ENCODE data around the gene NTNG1.

Gene NTNG1

GRCh38 chr1:107251839-107252238 is 111.0 kb downstream of the NTNG1 start:
- TF ChIP-seq REST (IDR thresholded peaks at IDR 0.05; ENCODE audit: insufficient replicate concordance, low read depth) (no peak), CTCF (IDR thresholded peaks at IDR 0.05; ENCODE audit: insufficient read depth, low read length) (no peak), GABPA (IDR thresholded peaks at IDR 0.05; ENCODE audit: low read depth) (no peak), POLR2AphosphoS5 (IDR thresholded peaks at IDR 0.05; ENCODE audit: low read depth) (no peak), SPI1 (IDR thresholded peaks at IDR 0.05; ENCODE audit: borderline replicate concordance, low read depth) (no peak)
- no peak overlapping the region for H3K4me3 ChIP-seq (replicated peaks; ENCODE audit: insufficient read depth, low read length)
- no peaks in the 10 kb centered on the region for H3K27me3 ChIP-seq (ENCODE audit: insufficient read depth, poor library complexity, severe bottlenecking)
- no peak overlapping the region for H3K27ac ChIP-seq (replicated peaks)
- no peak for DNase-seq (ENCODE audit: low read depth in 1 of 2, low spot score in 1 of 2)

- DNase-seq (ENCODE audit: low read depth in 1 of 2, low spot score in 1 of 2): no peak
- no peak overlapping the region for H3K4me3 ChIP-seq (replicated peaks; ENCODE audit: insufficient read depth, low read length)
- no peak overlapping the region for H3K27ac ChIP-seq (replicated peaks)
- TF ChIP-seq CTCF (IDR thresholded peaks at IDR 0.05; ENCODE audit: insufficient read depth, low read length) (no peak), SPI1 (IDR thresholded peaks at IDR 0.05; ENCODE audit: borderline replicate concordance, low read depth) (no peak), GABPA (IDR thresholded peaks at IDR 0.05; ENCODE audit: low read depth) (no peak), POLR2AphosphoS5 (IDR thresholded peaks at IDR 0.05; ENCODE audit: low read depth) (no peak), REST (IDR thresholded peaks at IDR 0.05; ENCODE audit: insufficient replicate concordance, low read depth) (no peak)
- H3K27me3 ChIP-seq (ENCODE audit: insufficient read depth, poor library complexity, severe bottlenecking): no peaks in the 10 kb centered on the region
Measured at GRCh38 chr1:107252271-107252670, 111.4 kb downstream of the NTNG1 start.

- Histone ChIP-seq H3K27ac (replicated peaks) (no peak overlapping the region), H3K27me3 (ENCODE audit: insufficient read depth, poor library complexity, severe bottlenecking) (no peaks in the 10 kb centered on the region), H3K4me3 (replicated peaks; ENCODE audit: insufficient read depth, low read length) (no peak overlapping the region)
- DNase-seq (ENCODE audit: low read depth in 1 of 2, low spot score in 1 of 2): no peak
- no peak for TF ChIP-seq CTCF (IDR thresholded peaks at IDR 0.05; ENCODE audit: insufficient read depth, low read length)
- no peak for TF ChIP-seq SPI1 (IDR thresholded peaks at IDR 0.05; ENCODE audit: borderline replicate concordance, low read depth)
- no peak for TF ChIP-seq GABPA (IDR thresholded peaks at IDR 0.05; ENCODE audit: low read depth)
- TF ChIP-seq POLR2AphosphoS5 (IDR thresholded peaks at IDR 0.05; ENCODE audit: low read depth): no peak
- no peak for TF ChIP-seq REST (IDR thresholded peaks at IDR 0.05; ENCODE audit: insufficient replicate concordance, low read depth)
Measured at GRCh38 chr1:107254306-107254705, 113.5 kb downstream of the NTNG1 start.
